ENCODE measurements around the gene HECTD4. TPM values are rescaled to one million over a fixed set of nuclear protein-coding genes. Genes with fewer than 3 reads are reported as not detected.
A peak's percentile ranks its signal among the peaks of the same experiment; 100 is the strongest.

The HECTD4 gene, protein sequence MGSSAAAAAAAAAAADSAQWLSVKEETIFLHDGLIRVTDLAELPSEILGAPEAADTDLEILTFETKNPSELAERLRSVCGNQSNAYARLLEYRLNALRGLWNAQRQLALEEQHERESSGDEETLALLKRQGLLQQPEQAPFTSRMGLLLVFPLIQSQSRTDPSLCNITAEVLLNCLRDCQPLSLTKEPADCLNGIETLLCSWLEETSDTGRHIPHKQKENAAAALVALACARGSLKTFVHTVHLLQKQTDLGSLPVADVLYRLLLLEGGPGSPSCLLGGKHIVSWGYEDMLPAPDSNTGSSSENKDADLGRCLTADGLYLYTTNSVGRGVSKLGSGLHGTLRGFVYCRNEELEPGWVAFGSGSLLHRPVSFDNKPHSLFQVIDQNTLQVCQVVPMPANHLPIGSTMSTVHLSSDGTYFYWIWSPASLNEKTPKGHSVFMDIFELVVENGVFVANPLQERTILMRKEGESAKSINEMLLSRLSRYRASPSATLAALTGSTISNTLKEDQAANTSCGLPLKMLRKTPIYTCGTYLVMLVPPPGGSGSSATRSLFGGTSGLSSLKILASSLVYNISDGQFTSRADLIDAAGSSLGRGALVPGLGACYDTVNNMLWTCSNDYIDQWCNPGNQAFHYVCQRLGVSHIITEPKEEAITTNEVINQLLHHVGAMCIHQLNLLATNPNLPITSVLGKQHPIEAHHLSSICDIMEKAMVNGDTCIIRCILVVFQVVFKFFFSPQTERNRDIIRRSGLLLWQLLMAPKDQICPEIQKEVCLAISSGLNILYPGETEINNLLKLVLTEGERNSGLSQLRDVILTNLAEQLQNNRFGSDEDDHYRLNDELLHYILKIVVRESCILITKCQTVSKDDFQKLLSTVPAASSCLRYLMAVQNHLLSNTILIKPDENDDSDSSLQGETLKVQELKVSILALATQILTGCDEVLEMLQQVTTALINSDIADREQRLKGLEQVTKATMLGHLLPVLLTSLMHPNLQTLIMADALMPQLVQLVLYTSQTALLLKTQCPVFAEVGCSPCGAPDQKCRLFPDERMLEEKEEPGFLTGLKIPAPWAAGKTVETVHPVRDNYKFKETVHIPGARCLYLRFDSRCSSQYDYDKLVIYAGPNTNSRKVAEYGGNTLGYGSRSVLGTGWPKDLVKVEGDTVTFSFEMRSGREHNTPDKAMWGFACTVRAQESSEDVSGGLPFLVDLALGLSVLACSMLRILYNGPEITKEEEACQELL (N-terminal part only)
- 33.2 and 37.1 TPM in 2 replicates for total RNA-seq

DNA sequence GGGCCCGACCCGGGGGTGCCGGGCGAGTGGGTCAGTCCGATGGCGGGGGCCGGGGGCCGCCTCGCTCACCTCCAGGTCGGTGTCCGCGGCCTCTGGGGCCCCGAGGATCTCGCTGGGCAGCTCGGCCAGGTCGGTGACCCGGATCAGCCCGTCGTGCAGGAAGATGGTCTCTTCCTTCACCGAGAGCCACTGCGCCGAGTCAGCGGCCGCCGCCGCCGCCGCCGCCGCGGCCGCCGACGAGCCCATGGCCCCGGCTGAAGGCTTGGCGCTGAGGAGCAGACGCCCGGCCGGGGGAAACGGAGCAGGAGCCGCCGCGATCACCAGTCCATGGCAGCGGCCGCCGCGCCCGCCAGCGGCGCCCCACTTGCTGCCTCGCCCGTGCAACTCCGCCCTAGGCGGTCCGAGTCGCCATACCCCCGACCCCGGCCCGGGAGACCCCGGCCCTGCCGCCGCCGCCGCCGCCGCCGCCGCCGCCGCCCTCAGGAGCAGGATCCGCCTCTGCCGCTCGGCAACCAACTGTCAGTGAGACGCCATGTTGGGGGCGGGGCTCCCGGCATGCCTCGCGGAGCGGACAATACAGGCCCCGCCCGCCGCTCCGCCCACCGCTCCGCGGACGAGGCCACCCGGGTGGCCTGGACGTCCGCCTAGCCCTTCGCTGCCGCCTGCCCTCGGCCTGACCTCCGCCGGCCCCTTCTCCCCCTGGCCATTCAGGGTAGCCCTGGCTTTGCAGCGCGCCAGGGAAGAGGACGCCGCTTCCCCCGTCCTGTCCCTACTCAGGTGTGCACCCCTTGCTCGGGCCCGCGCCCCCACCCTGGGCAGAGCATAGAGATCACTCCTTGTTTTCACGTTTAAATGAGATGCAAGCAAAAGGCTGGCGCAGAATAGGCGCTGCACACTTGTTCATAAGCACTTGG lies at the start of gene HECTD4:
Gene HECTD4 (minus strand): TSS at position 549 of the 914 bp plus-strand sequence. CDS start 303 bp downstream, at position 246.
- peak within 1 kb of the TSS; percentile 79 for H3K4me3 ChIP-seq (ENCODE audit: low read depth, low read length)
- TF ChIP-seq CTCF (IDR thresholded peaks at IDR 0.05; ENCODE audit: insufficient read depth, low read depth, low read length): no peak
- peak; percentile 80 for DNase-seq (ENCODE audit: low read depth)

- no peak overlapping the region for H3K4me3 ChIP-seq (ENCODE audit: low read depth, low read length)
- no peak for TF ChIP-seq CTCF (IDR thresholded peaks at IDR 0.05; ENCODE audit: insufficient read depth, low read depth, low read length)
- no peak for DNase-seq (ENCODE audit: low read depth)
Measured at GRCh38 chr12:112431965-112432364, 49.7 kb upstream of the HECTD4 start.

DNA sequence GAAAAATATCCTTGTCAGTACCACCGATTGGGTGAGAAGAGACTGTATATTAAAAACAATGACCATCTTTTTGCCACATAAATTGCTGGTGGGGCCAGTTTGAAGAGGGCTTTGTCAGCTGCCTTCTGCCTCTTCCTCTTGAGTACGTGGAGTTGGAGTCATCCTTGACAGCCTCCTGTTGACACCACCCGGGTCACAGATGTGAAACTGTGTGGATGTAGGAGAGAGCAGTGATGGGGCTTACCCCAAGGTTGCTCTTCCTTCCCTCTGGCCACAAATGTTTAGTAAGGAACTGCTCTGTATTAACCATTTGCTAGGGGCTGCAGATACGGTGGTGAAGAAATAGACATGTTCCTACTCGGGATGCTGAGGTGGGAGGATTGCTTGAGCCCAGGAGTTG lies 48.7 kb upstream of the HECTD4 start:
- H3K4me3 ChIP-seq (ENCODE audit: low read depth, low read length): no peak overlapping the region
- no peak for TF ChIP-seq CTCF (IDR thresholded peaks at IDR 0.05; ENCODE audit: insufficient read depth, low read depth, low read length)
- DNase-seq (ENCODE audit: low read depth): no peak

DNA sequence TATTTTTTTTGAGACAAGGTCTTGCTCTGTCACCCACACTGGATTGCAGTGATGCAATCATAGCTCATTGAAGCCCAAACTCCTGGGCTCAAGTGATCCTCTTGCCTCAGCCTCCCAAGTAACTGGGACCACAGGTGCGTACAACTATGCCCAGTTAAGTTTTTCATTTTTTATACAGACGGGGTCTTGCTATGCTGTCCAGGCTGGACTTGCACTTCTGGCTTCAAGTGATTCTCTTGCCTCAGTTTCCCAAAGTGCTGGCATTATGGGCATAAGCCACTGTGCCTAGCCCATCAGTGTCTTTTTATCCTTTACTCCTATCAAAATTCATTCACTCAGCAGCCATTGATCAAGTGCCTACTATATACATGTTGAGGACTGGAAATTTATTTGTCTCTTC lies 45.5 kb upstream of the HECTD4 start:
- no peak overlapping the region for H3K4me3 ChIP-seq (ENCODE audit: low read depth, low read length)
- DNase-seq (ENCODE audit: low read depth): no peak
- no peak for TF ChIP-seq CTCF (IDR thresholded peaks at IDR 0.05; ENCODE audit: insufficient read depth, low read depth, low read length)

GRCh38 chr12:112425582-112426382 lies 43.6 kb upstream of the HECTD4 start:
- TF ChIP-seq CTCF (IDR thresholded peaks at IDR 0.05; ENCODE audit: insufficient read depth, low read depth, low read length): no peak
- H3K4me3 ChIP-seq (ENCODE audit: low read depth, low read length): no peak overlapping the region
- DNase-seq (ENCODE audit: low read depth): no peak

Measured in fibroblast of villous mesenchyme (primary cell).